Trophoblast cell (in vitro differentiated cells and primary cell): ENCODE measurements around the gene MAEA.
A peak's percentile ranks its signal among the peaks of the same experiment; 100 is the strongest.

Experiments used
- DNase-seq, 2 donors: peaks; one replicate each; pipeline ENCODE4 v3.0.0-alpha.2; 2016
- H2AFZ ChIP-seq: 2 replicates; pipeline ENCODE4 v1.6.1; 2013; ENCODE audit warnings: low read length, moderate library complexity, mild to moderate bottlenecking; ENCODE audit not compliant: insufficient read depth, poor library complexity
- H2AK5ac ChIP-seq: 2 replicates; pipeline ENCODE4 v1.6.1; 2013; ENCODE audit warnings: mild to moderate bottlenecking, low read length
- H2BK120ac ChIP-seq: 2 replicates; pipeline ENCODE4 v1.6.1; 2013; ENCODE audit warnings: low read length, mild to moderate bottlenecking, moderate library complexity; ENCODE audit not compliant: insufficient read depth, poor library complexity
- H2BK12ac ChIP-seq: 2 replicates; pipeline ENCODE4 v1.6.1; 2013; ENCODE audit warnings: mild to moderate bottlenecking, low read length, moderate library complexity
- H2BK5ac ChIP-seq: 2 replicates; pipeline ENCODE4 v1.6.1; 2013; ENCODE audit warnings: low read length, low read depth, moderate library complexity, mild to moderate bottlenecking; ENCODE audit not compliant: poor library complexity
- H3K14ac ChIP-seq: 2 replicates; pipeline ENCODE4 v1.6.1; 2013; ENCODE audit warnings: mild to moderate bottlenecking, low read length
- H3K18ac ChIP-seq: 2 replicates; pipeline ENCODE4 v1.6.1; 2013; ENCODE audit warnings: mild to moderate bottlenecking, low read length
- H3K23ac ChIP-seq: 2 replicates; pipeline ENCODE4 v1.6.1; 2013; ENCODE audit warnings: low read length
- H3K27ac ChIP-seq: 2 replicates; pipeline ENCODE4 v1.5.1; 2013; ENCODE audit warnings: low read depth, mild to moderate bottlenecking, inconsistent platforms, low read length, moderate library complexity
- H3K27me3 ChIP-seq: 2 replicates; pipeline ENCODE4 v1.6.1; 2013; ENCODE audit warnings: inconsistent platforms, mild to moderate bottlenecking, low read length, moderate library complexity; ENCODE audit not compliant: insufficient read depth
- H3K36me3 ChIP-seq, 2 experiments: 1 replicate in 1 of 2; 2 replicates in 1 of 2; pipeline ENCODE4 v1.6.1; 2013; ENCODE audit warnings: low read length in 2 of 2, mild to moderate bottlenecking in 2 of 2, moderate library complexity in 1 of 2; ENCODE audit not compliant: insufficient read depth in 2 of 2, control insufficient read depth in 1 of 2
- H3K4ac ChIP-seq: 2 replicates; pipeline ENCODE4 v1.6.1; 2013; ENCODE audit warnings: low read depth, mild to moderate bottlenecking, low read length, moderate library complexity
- H3K4me1 ChIP-seq, 2 experiments: 1 replicate in 1 of 2; 2 replicates in 1 of 2; pipeline ENCODE4 v1.6.1; 2013; ENCODE audit warnings: low read length in 2 of 2, mild to moderate bottlenecking in 2 of 2, moderate library complexity in 1 of 2; ENCODE audit not compliant: insufficient read depth in 2 of 2, control insufficient read depth in 1 of 2
- H3K4me2 ChIP-seq: 2 replicates; pipeline ENCODE4 v1.6.1; 2013; ENCODE audit warnings: inconsistent platforms, mild to moderate bottlenecking, low read length, moderate library complexity
- H3K4me3 ChIP-seq: 2 replicates; pipeline ENCODE4 v1.5.1; 2013; ENCODE audit warnings: mild to moderate bottlenecking, low read depth, low read length, inconsistent platforms
- H3K79me1 ChIP-seq: one replicate; pipeline ENCODE4 v1.6.1; 2013; ENCODE audit warnings: low read length
- H3K79me2 ChIP-seq: 2 replicates; pipeline ENCODE4 v1.6.1; 2013; ENCODE audit warnings: low read length, mild to moderate bottlenecking; ENCODE audit not compliant: control insufficient read depth, insufficient read depth, poor library complexity
- H3K9ac ChIP-seq: 2 replicates; pipeline ENCODE4 v1.6.1; 2013; ENCODE audit warnings: mild to moderate bottlenecking, low read length
- H3K9me3 ChIP-seq: 2 replicates; pipeline ENCODE4 v1.6.1; 2013; ENCODE audit warnings: low read depth, mild to moderate bottlenecking, control low read depth, inconsistent platforms, low read length; ENCODE audit not compliant: insufficient read depth
- H4K12ac ChIP-seq: 2 replicates; pipeline ENCODE4 v1.6.1; 2013; ENCODE audit warnings: low read depth, mild to moderate bottlenecking, low read length, moderate library complexity
- H4K8ac ChIP-seq: 2 replicates; pipeline ENCODE4 v1.6.1; 2013; ENCODE audit warnings: low read depth, mild to moderate bottlenecking, low read length, moderate library complexity
- H4K91ac ChIP-seq: one replicate; pipeline ENCODE4 v1.6.1; 2013; ENCODE audit warnings: low read depth, mild to moderate bottlenecking, low read length, moderate library complexity
- WGBS: extraction: QIAGEN DNeasy Blood & Tissue Kit; methylation state at CpG from one replicate; pipeline ENCODE4 v1.1.7; 2013; ENCODE audit warnings: missing lambda C conversion rate; ENCODE audit not compliant: insufficient read length, insufficient coverage; ENCODE audit errors: extremely low coverage; 5-methylcytosine and 5-hydroxymethylcytosine counted together

Gene MAEA

GRCh38 chr4:1297456-1298325 is 8.0 kb downstream of the MAEA start:
- Histone ChIP-seq H2BK120ac (no peak overlapping the region), H4K8ac (no peak overlapping the region), H2AK5ac (no peak overlapping the region), H3K14ac (no peak overlapping the region), H3K23ac (no peak overlapping the region), H3K36me3 (peaks cover 42 to 56% of the 10 kb centered on the region in 2 experiments), H3K79me1 (no peaks in the 10 kb centered on the region), H3K4ac (peak overlapping the region; percentile 82), H3K4me3 (no peak overlapping the region), H2AFZ (no peak overlapping the region), H3K27ac (no peak overlapping the region), H3K9me3 (peaks cover 2% of the 10 kb centered on the region), H4K91ac (no peak overlapping the region), H4K12ac (no peak overlapping the region), H3K79me2 (peaks cover 33% of the 10 kb centered on the region), H3K18ac (no peak overlapping the region), H2BK5ac (no peak overlapping the region), H3K4me2 (no peak overlapping the region), H2BK12ac (no peak overlapping the region), H3K9ac (no peak overlapping the region), H3K27me3 (no peaks in the 10 kb centered on the region), H3K4me1 (peaks cover 0 to 3% of the 10 kb centered on the region in 2 experiments)
- no CpG with 5 or more reads among the region's 32 CpGs for WGBS
- DNase-seq = no peak

GRCh38 chr4:1298461-1298860 is 8.8 kb downstream of the MAEA start:
- Histone ChIP-seq H3K18ac (no peak overlapping the region), H3K9ac (no peak overlapping the region), H3K4me1 (peaks cover 0 to 3% of the 10 kb centered on the region in 2 experiments), H4K12ac (no peak overlapping the region), H3K4ac (peak overlapping the region; percentile 8), H3K36me3 (peaks cover 44 to 57% of the 10 kb centered on the region in 2 experiments), H4K8ac (no peak overlapping the region), H3K79me2 (peaks cover 34% of the 10 kb centered on the region), H3K9me3 (peaks cover 2% of the 10 kb centered on the region), H2BK12ac (no peak overlapping the region), H2AFZ (no peak overlapping the region), H2BK5ac (no peak overlapping the region), H2BK120ac (no peak overlapping the region), H4K91ac (no peak overlapping the region), H2AK5ac (no peak overlapping the region), H3K79me1 (no peaks in the 10 kb centered on the region), H3K4me2 (no peak overlapping the region), H3K23ac (no peak overlapping the region), H3K27ac (no peak overlapping the region), H3K27me3 (no peaks in the 10 kb centered on the region), H3K4me3 (no peak overlapping the region), H3K14ac (no peak overlapping the region)
- DNase-seq = no peak
- no CpG with 5 or more reads among the region's 7 CpGs for whole genome bisulfite sequencing

GRCh38 chr4:1299301-1299860 is 9.7 kb downstream of the MAEA start:
- peak overlapping the region; percentile 46 for H3K18ac ChIP-seq
- no peak overlapping the region for H3K23ac ChIP-seq
- no peak overlapping the region for H3K14ac ChIP-seq
- no peak overlapping the region for H3K4me3 ChIP-seq
- H3K79me1 ChIP-seq = no peaks in the 10 kb centered on the region
- no peak overlapping the region for H3K9ac ChIP-seq
- H4K91ac ChIP-seq = no peak overlapping the region
- peaks cover 44 to 52% of the 10 kb centered on the region in 2 experiments for H3K36me3 ChIP-seq
- no peak overlapping the region for H3K27ac ChIP-seq
- no peak overlapping the region for H2BK12ac ChIP-seq
- peaks cover 0 to 3% of the 10 kb centered on the region in 2 experiments for H3K4me1 ChIP-seq
- no peak overlapping the region for H4K12ac ChIP-seq
- WGBS = no CpG with 5 or more reads among the region's 15 CpGs
- no peak overlapping the region for H2BK120ac ChIP-seq
- H3K4ac ChIP-seq = peak overlapping the region; percentile 85
- H3K79me2 ChIP-seq = peaks cover 26% of the 10 kb centered on the region
- no peak overlapping the region for H2AK5ac ChIP-seq
- H3K27me3 ChIP-seq = no peaks in the 10 kb centered on the region
- no peak overlapping the region for H2BK5ac ChIP-seq
- no peak overlapping the region for H3K4me2 ChIP-seq
- H3K9me3 ChIP-seq = peaks cover 2% of the 10 kb centered on the region
- H4K8ac ChIP-seq = no peak overlapping the region
- DNase-seq = no peak
- no peak overlapping the region for H2AFZ ChIP-seq

- no peak overlapping the region for H2AK5ac ChIP-seq
- no peaks in the 10 kb centered on the region for H3K79me1 ChIP-seq
- no peak overlapping the region for H4K91ac ChIP-seq
- no peak overlapping the region for H2BK12ac ChIP-seq
- no peak overlapping the region for H4K8ac ChIP-seq
- no peak overlapping the region for H2AFZ ChIP-seq
- H3K4me3 ChIP-seq = no peak overlapping the region
- H3K18ac ChIP-seq = peak overlapping the region; percentile 14
- H3K27ac ChIP-seq = no peak overlapping the region
- peak; percentile 98 to 99 for DNase-seq
- H3K4me2 ChIP-seq = no peak overlapping the region
- H3K79me2 ChIP-seq = peaks cover 23% of the 10 kb centered on the region
- H2BK5ac ChIP-seq = no peak overlapping the region
- no peak overlapping the region for H2BK120ac ChIP-seq
- H3K9ac ChIP-seq = no peak overlapping the region
- peaks cover 49 to 50% of the 10 kb centered on the region in 2 experiments for H3K36me3 ChIP-seq
- no peak overlapping the region for H3K14ac ChIP-seq
- H3K27me3 ChIP-seq = no peaks in the 10 kb centered on the region
- WGBS = no CpG with 5 or more reads among the region's 40 CpGs
- H3K9me3 ChIP-seq = peaks cover 2% of the 10 kb centered on the region
- H4K12ac ChIP-seq = no peak overlapping the region
- no peak overlapping the region for H3K23ac ChIP-seq
- peaks cover 2 to 3% of the 10 kb centered on the region in 2 experiments for H3K4me1 ChIP-seq
- peak overlapping the region; percentile 19 for H3K4ac ChIP-seq
These were observed 11.1 kb downstream of the MAEA start for GRCh38 chr4:1300466-1301455.
